GM23248 (cell line): ENCODE data around the gene HOXA4. TPM values are rescaled to one million over a fixed set of nuclear protein-coding genes. Genes with fewer than 3 reads are reported as not detected.

Experiments
- DNase-seq: peaks from one replicate; pipeline ENCODE4 v3.0.0-alpha.2; 2015
- H2AFZ ChIP-seq: fragments of 200-600 bp; sonication (generic); 2 replicates; pipeline ENCODE4 v1.6.1; 2016; ENCODE audit warnings: antibody characterized with exemption
- H3F3A ChIP-seq: fragments of 200-600 bp; sonication (generic); 2 replicates; pipeline ENCODE4 v1.6.1; 2016; ENCODE audit warnings: mild to moderate bottlenecking, antibody characterized with exemption, mixed run types; ENCODE audit not compliant: insufficient read depth
- H3K27ac ChIP-seq: fragments of 200-600 bp; sonication (generic); 2 replicates; pipeline ENCODE4 v1.5.1; 2016; ENCODE audit warnings: mild to moderate bottlenecking
- H3K27me3 ChIP-seq: fragments of 200-600 bp; sonication (generic); replicated peaks from 2 replicates; pipeline ENCODE4 v1.6.1; 2016; ENCODE audit warnings: mild to moderate bottlenecking; ENCODE audit not compliant: insufficient read depth
- H3K36me3 ChIP-seq: fragments of 200-600 bp; sonication (generic); 2 replicates; pipeline ENCODE4 v1.6.1; 2016; ENCODE audit warnings: low read depth, mild to moderate bottlenecking
- H3K4me1 ChIP-seq: fragments of 200-600 bp; sonication (generic); 2 replicates; pipeline ENCODE4 v1.6.1; 2016; ENCODE audit warnings: mild to moderate bottlenecking; ENCODE audit not compliant: insufficient read depth
- H3K4me2 ChIP-seq: fragments of 200-600 bp; sonication (generic); one replicate; pipeline ENCODE4 v1.6.1; 2016; ENCODE audit warnings: mild to moderate bottlenecking; ENCODE audit not compliant: unreplicated experiment
- H3K4me3 ChIP-seq: fragments of 200-600 bp; sonication (generic); 2 replicates; pipeline ENCODE4 v1.5.1; 2016; ENCODE audit warnings: mild to moderate bottlenecking
- H3K79me2 ChIP-seq: fragments of 200-600 bp; sonication (generic); 2 replicates; pipeline ENCODE4 v1.6.1; 2016; ENCODE audit warnings: mild to moderate bottlenecking; ENCODE audit not compliant: insufficient read depth
- H3K9ac ChIP-seq: fragments of 200-600 bp; sonication (generic); 2 replicates; pipeline ENCODE4 v1.6.1; 2016; ENCODE audit warnings: mild to moderate bottlenecking
- H3K9me2 ChIP-seq: fragments of 200-600 bp; sonication (generic); 2 replicates; pipeline ENCODE4 v1.6.1; 2016; ENCODE audit warnings: mixed run types, mild to moderate bottlenecking, moderate library complexity; ENCODE audit not compliant: insufficient read depth
- H3K9me3 ChIP-seq: fragments of 200-600 bp; sonication (generic); one replicate; pipeline ENCODE4 v1.6.1; 2017; ENCODE audit warnings: low read depth
- H4K20me1 ChIP-seq: fragments of 200-600 bp; sonication (generic); 2 replicates; pipeline ENCODE4 v1.6.0; 2016; ENCODE audit not compliant: insufficient read depth
- EZH2 ChIP-seq: fragments of 200-600 bp; sonication (generic); IDR thresholded peaks from 2 replicates; pipeline ENCODE4 v1.6.1; 2018; ENCODE audit warnings: antibody characterized with exemption, mild to moderate bottlenecking; ENCODE audit not compliant: insufficient read depth, poor library complexity, severe bottlenecking
- EZH2phosphoT487 ChIP-seq: fragments of 200-600 bp; sonication (generic); IDR thresholded peaks from 2 replicates; pipeline ENCODE4 v1.6.1; 2018; ENCODE audit warnings: antibody characterized with exemption, moderate library complexity, mild to moderate bottlenecking, low read depth; ENCODE audit not compliant: insufficient read depth
- WGBS, 2 experiments: methylation state at CpG; one replicate each; pipeline ENCODE4 v1.1.6; 2015 to 2017; ENCODE audit warnings: low lambda C conversion rate in 2 of 2, low coverage in 1 of 2; ENCODE audit errors: missing lambda C conversion rate in 2 of 2; 5-methylcytosine and 5-hydroxymethylcytosine counted together
- in situ Hi-C: fragments of 300-500 bp; cut with MboI; formaldehyde crosslinking; loops from 2 replicates; pipeline ENCODE4 v1.15.0; 2020
- microRNA counts: library from miRNA; unstranded; fragments of <30 nt; microRNA quantifications from one replicate; lab custom pipeline; 2016
- microRNA-seq: library from miRNA; unstranded; fragments of <30 nt; microRNA quantifications from one replicate; pipeline ENCODE4, GENCODE V29; 2016; ENCODE audit warnings: borderline number of aligned reads
- polyA plus RNA-seq: library from polyadenylated mRNA; unstranded; fragments of >200 nt; fragmentation: Nextera tagmentation; extraction: Ambion mirVana; gene quantifications from 2 replicates; pipeline ENCODE4 v1.2.1, GENCODE V29; 2016
- small RNA-seq: library from RNA; depleted of rRNA; stranded (forward); fragments of <200 nt; gene quantifications from one replicate; pipeline ENCODE3, GENCODE V24; 2014; ENCODE audit warnings: low read depth, low replicate concordance
- total RNA-seq: library from RNA; depleted of rRNA; stranded (reverse); fragments of >200 nt; shearing (Covaris generic); gene quantifications from 2 replicates; pipeline ENCODE4 v1.2.3, GENCODE V29; 2014; rRNA removed

The HOXA4 gene
- total and polyA plus RNA-seq, 2 experiments from 2014 or later, result 1.8 to 3.1 TPM

- H3K4me1 ChIP-seq, result peaks cover 25% of the 10 kb centered on the region
- peak; percentile 21 for DNase-seq
- H3K9me3 ChIP-seq, result no peaks in the 10 kb centered on the region
- WGBS, 2 experiments, result 84 to 100% methylated on average over 1 of the region's 1 CpG
- no peaks in the 10 kb centered on the region for H3K9me2 ChIP-seq
- no peak overlapping the region for H3K4me3 ChIP-seq
- no peaks in the 10 kb centered on the region for H3F3A ChIP-seq
- no peaks in the 10 kb centered on the region for H4K20me1 ChIP-seq
- no peak overlapping the region for H2AFZ ChIP-seq
- H3K4me2 ChIP-seq, result no peak overlapping the region
- no peak for TF ChIP-seq EZH2
- no peaks in the 10 kb centered on the region for H3K27me3 ChIP-seq
- H3K27ac ChIP-seq, result no peak overlapping the region
- H3K79me2 ChIP-seq, result no peaks in the 10 kb centered on the region
- no peak overlapping the region for H3K9ac ChIP-seq
- no peaks in the 10 kb centered on the region for H3K36me3 ChIP-seq
- in situ Hi-C loops, result no loop called here
Observed at GRCh38 chr7:27079234-27079975, 51.2 kb downstream of the HOXA4 start.

DNA sequence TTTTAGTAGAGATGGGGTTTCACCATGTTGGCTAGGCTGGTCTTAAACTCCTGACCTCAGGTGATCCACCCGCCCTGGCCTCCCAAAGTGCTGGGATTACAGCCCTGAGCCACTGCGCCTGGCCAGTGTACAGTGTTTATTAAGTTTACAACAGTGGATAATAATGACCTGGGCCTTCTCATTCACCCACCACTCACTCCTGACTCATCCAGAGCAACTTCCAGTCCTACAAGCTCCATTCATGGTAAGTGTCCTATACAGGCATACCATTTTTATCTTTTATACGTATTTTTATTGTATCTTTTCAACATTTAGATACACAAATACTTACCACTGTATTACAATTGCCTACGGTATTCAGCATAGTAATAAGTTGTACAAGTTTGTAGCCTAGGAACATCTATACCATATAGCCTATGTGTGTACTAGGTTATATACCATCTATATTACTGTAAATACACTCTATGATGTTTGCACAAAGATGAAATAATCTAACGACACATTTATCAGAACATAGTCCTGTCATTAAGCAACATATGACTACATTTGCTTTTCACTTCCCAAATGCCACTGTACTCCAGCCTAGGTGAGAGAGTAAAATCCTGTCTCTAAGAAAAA is 51.8 kb downstream of the HOXA4 start:
- 85 to 92% methylated on average over 5 of the region's 5 CpGs for WGBS, 2 experiments
- no peak for TF ChIP-seq EZH2phosphoT487
- no peak for TF ChIP-seq EZH2
- no peaks in the 10 kb centered on the region for H3F3A ChIP-seq

More for the DNA sequence above, 51.8 kb downstream of the HOXA4 start:
- no peak for DNase-seq
- Histone ChIP-seq H3K79me2 (no peaks in the 10 kb centered on the region), H3K9me3 (no peaks in the 10 kb centered on the region), H3K9ac (no peak overlapping the region), H3K4me3 (no peak overlapping the region), H3K27ac (no peak overlapping the region), H2AFZ (no peak overlapping the region), H3K4me1 (peaks cover 25% of the 10 kb centered on the region), H3K9me2 (no peaks in the 10 kb centered on the region), H3K36me3 (no peaks in the 10 kb centered on the region), H4K20me1 (no peaks in the 10 kb centered on the region), H3K27me3 (no peaks in the 10 kb centered on the region), H3K4me2 (no peak overlapping the region)
- in situ Hi-C loops, result no loop called here

MicroRNA genes within 50 kb of the gene (microRNA counts, 767-probe panel; counts per million panel counts)
- 6,536 counts per million, percentile 93 among the panel's probes with 10 or more counts for microRNA hsa-miR-196b-5p (lab: Ali Mortazavi, UCI)

Small RNA genes within 50 kb of the gene (microRNA-seq; reads per million reads assigned to microRNA genes)
- 5,643 reads per million, percentile 91 among the genes with 10 or more reads in this experiment for gene MIR196B

Small RNA genes within 50 kb of the gene (small RNA-seq; reads per million reads assigned to genes)
- gene AC004080.5, result not detected
- not detected for gene RF01977

Other genes starting within 250 kb of the HOXA4 start
- 0.89 and 0.97 TPM in 2 replicates for gene HOXA1, start 34.8 kb downstream of the HOXA4 start, total RNA-seq
- 1.6 and 1.8 TPM in 2 replicates for gene HOXA1, start 34.8 kb downstream of the HOXA4 start, polyA plus RNA-seq
- not detected in 2 replicates for gene HOXA2, start 28.1 kb downstream of the HOXA4 start, total RNA-seq
- gene HOXA2, start 28.1 kb downstream of the HOXA4 start, polyA plus RNA-seq, result 0.09 TPM in 1 of 2 replicates, not detected in the other
- 0.25 and 4.0 TPM in 2 replicates for gene HOXA5, start 12.9 kb upstream of the HOXA4 start, total RNA-seq
- 1.3 and 1.9 TPM in 2 replicates for gene HOXA5, start 12.9 kb upstream of the HOXA4 start, polyA plus RNA-seq
- gene HOXA6, start 17.0 kb upstream of the HOXA4 start, total RNA-seq, result 0.51 and 3.2 TPM in 2 replicates
- gene HOXA6, start 17.0 kb upstream of the HOXA4 start, polyA plus RNA-seq, result 3.5 and 3.7 TPM in 2 replicates
- 0.63 and 2.1 TPM in 2 replicates for gene HOXA3, start 21.8 kb upstream of the HOXA4 start, total RNA-seq
- gene HOXA3, start 21.8 kb upstream of the HOXA4 start, polyA plus RNA-seq, result 1.2 and 1.9 TPM in 2 replicates
- gene HOXA7, start 25.9 kb upstream of the HOXA4 start, total RNA-seq, result 3.4 and 6.6 TPM in 2 replicates
- gene HOXA7, start 25.9 kb upstream of the HOXA4 start, polyA plus RNA-seq, result 14.3 and 15.8 TPM in 2 replicates
- 32.1 and 43.7 TPM in 2 replicates for gene HOXA9, start 34.8 kb upstream of the HOXA4 start, total RNA-seq
- gene HOXA9, start 34.8 kb upstream of the HOXA4 start, polyA plus RNA-seq, result 26.9 and 28.3 TPM in 2 replicates
- gene HOXA10, start 43.6 kb upstream of the HOXA4 start, total RNA-seq, result 27.4 and 29.3 TPM in 2 replicates
- gene HOXA10, start 43.6 kb upstream of the HOXA4 start, polyA plus RNA-seq, result 27.1 and 28.0 TPM in 2 replicates
- gene HOXA11, start 54.5 kb upstream of the HOXA4 start, total RNA-seq, result 8.3 and 10.5 TPM in 2 replicates
- 8.0 and 8.4 TPM in 2 replicates for gene HOXA11, start 54.5 kb upstream of the HOXA4 start, polyA plus RNA-seq
- gene HOXA13, start 69.3 kb upstream of the HOXA4 start, total RNA-seq, result 0.13 and 0.43 TPM in 2 replicates
- 0.13 and 0.15 TPM in 2 replicates for gene HOXA13, start 69.3 kb upstream of the HOXA4 start, polyA plus RNA-seq
- gene EVX1, start 112.0 kb upstream of the HOXA4 start, total RNA-seq, result not detected in 2 replicates
- not detected in 2 replicates for gene EVX1, start 112.0 kb upstream of the HOXA4 start, polyA plus RNA-seq